ENCODE measurements around the gene FDX1. TPM values are rescaled to one million over a fixed set of nuclear protein-coding genes. Genes with fewer than 3 reads are reported as not detected.

Gene FDX1
- polyA plus RNA-seq, 3 donors: 3.9 to 20.2 (median 12.8) TPM

DNA sequence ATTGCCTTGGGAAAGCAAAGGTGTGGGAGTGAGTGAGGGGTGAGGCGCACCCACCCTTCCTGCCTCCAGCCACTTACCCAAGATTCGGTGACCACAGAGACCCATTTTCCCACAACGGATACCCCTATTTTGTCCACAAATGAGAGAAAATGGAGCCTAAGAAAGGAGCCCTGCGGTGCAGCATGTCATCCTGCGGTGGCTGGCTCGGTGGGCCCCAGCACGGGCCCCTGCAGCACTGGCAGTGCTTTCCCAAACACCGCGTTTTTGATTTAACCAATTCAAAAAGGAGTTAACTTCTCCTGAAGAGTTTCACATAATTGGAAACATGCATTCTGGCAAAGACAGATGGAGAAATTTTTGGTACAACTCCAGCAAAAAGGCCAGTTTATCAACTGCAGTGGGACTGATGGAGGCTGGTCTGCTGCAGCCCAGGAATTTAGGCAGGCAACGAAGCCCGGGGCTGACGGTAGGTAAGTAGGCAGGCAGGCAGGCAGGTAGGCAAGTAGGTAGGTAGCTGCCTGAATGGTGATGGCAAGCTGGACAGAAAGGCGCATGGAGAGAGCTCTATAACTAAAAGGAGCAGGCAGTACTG is 84.2 kb downstream of the FDX1 start:
- Mint-ChIP-seq H3K4me1 (no peaks in the 10 kb centered on the region), H3K4me3 (no peak overlapping the region), H3K36me3 (no peaks in the 10 kb centered on the region), H3K27me3 (ENCODE audit: low read depth in 3 of 3) (peaks cover 0 to 4% (median 2%) of the 10 kb centered on the region in 3 donors), H3K9me3 (peaks cover 3 to 19% (median 9%) of the 10 kb centered on the region in 7 donors), H3K27ac (no peak overlapping the region)
- Histone ChIP-seq H2AFZ (ENCODE audit: insufficient read depth, low read depth, low read length, poor library complexity, severe bottlenecking) (no peak overlapping the region), H3K4me1 (ENCODE audit: control insufficient read depth in 1 of 2, insufficient read depth in 2 of 2, low read length in 2 of 2) (no peaks in the 10 kb centered on the region), H3K27ac (ENCODE audit: low read depth in 1 of 2, low read length in 2 of 2) (no peak overlapping the region), H3K9ac (ENCODE audit: insufficient read depth, low read length, poor library complexity, severe bottlenecking) (no peak overlapping the region), H3K36me3 (replicated peaks in 1 of 2; ENCODE audit: control insufficient read depth in 1 of 2, insufficient read depth in 2 of 2, low read length in 2 of 2) (no peaks in the 10 kb centered on the region), H3K9me3 (replicated peaks in 1 of 2; ENCODE audit: control insufficient read depth in 1 of 2, insufficient read depth in 1 of 2, low read length in 2 of 2) (peaks cover 0 to 5% of the 10 kb centered on the region in 2 donors), H3K4me2 (replicated peaks; ENCODE audit: extremely low read depth, low read length, poor library complexity, severe bottlenecking) (no peak overlapping the region), H3K4me3 (replicated peaks in 1 of 3; ENCODE audit: low read depth in 2 of 3, low read length in 3 of 3) (no peak overlapping the region), H3K27me3 (ENCODE audit: control insufficient read depth in 2 of 2, insufficient read depth in 2 of 2, low read length in 2 of 2) (no peaks in the 10 kb centered on the region), H3K79me2 (ENCODE audit: insufficient read depth, low read length) (no peaks in the 10 kb centered on the region), H4K20me1 (ENCODE audit: insufficient read depth, low read length) (no peaks in the 10 kb centered on the region)
- intact Hi-C loops (cut with micrococcal nuclease): no loop called here
- TF ChIP-seq, protein P1, sequence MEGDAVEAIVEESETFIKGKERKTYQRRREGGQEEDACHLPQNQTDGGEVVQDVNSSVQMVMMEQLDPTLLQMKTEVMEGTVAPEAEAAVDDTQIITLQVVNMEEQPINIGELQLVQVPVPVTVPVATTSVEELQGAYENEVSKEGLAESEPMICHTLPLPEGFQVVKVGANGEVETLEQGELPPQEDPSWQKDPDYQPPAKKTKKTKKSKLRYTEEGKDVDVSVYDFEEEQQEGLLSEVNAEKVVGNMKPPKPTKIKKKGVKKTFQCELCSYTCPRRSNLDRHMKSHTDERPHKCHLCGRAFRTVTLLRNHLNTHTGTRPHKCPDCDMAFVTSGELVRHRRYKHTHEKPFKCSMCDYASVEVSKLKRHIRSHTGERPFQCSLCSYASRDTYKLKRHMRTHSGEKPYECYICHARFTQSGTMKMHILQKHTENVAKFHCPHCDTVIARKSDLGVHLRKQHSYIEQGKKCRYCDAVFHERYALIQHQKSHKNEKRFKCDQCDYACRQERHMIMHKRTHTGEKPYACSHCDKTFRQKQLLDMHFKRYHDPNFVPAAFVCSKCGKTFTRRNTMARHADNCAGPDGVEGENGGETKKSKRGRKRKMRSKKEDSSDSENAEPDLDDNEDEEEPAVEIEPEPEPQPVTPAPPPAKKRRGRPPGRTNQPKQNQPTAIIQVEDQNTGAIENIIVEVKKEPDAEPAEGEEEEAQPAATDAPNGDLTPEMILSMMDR (IDR thresholded peaks at IDR 0.05): no peak
- no peak for DNase-seq
- WGBS (ENCODE audit: insufficient coverage): 96% methylated on average over 11 of the region's 13 CpGs

Other genes starting within 250 kb of the FDX1 start
- gene RDX, start 133.3 kb upstream of the FDX1 start, polyA plus RNA-seq: 10 to 100 TPM; 11.9 to 22.0 (median 20.9) TPM

All from CD14-positive monocyte (primary cell).